Gastroesophageal sphincter (tissue), 4 donors: Measurements from ENCODE around the gene SNAP29. TPM values are rescaled to one million over a fixed set of nuclear protein-coding genes. Genes with fewer than 3 reads are reported as not detected.
A peak's percentile ranks its signal among the peaks of the same experiment; 100 is the strongest.

ENCODE experiments used
- ATAC-seq: fragments of 150-250 bp; one replicate; pipeline ENCODE4 v1.9.1; 2016; ENCODE audit warnings: mild to moderate bottlenecking, moderate library complexity
- H3K27ac ChIP-seq, 4 donors: fragments of 200-600 bp; sonication (generic) in 3 of 4; 1 replicate in 3 of 4; 2 replicates in 1 of 4; pipeline ENCODE4 v1.5.1; 2016 to 2019
- H3K27me3 ChIP-seq: fragments of 200-600 bp; sonication (generic); one replicate; pipeline ENCODE4 v1.5.1; 2019
- H3K36me3 ChIP-seq, 2 donors: fragments of 200-600 bp; sonication (generic); one replicate each; pipeline ENCODE4 v1.5.1; 2019; ENCODE audit warnings: control low read depth in 1 of 2
- H3K4me1 ChIP-seq, 3 donors: fragments of 200-600 bp; sonication (generic); 1 replicate in 2 of 3; 2 replicates in 1 of 3; pipeline ENCODE4 v1.5.1; 2016 to 2019; ENCODE audit warnings: control low read depth in 2 of 3
- H3K4me3 ChIP-seq, 2 donors: fragments of 200-600 bp; sonication (generic); one replicate each; pipeline ENCODE4 v1.5.1; 2019; ENCODE audit warnings: mild to moderate bottlenecking in 1 of 2, moderate library complexity in 1 of 2
- H3K9me3 ChIP-seq, 3 donors: fragments of 200-600 bp; sonication (generic); one replicate each; pipeline ENCODE4 v1.5.1; 2017 to 2019; ENCODE audit warnings: control low read depth in 2 of 3
- CTCF ChIP-seq, 4 experiments: fragments of 200-600 bp in 2 of 4; fragments of 450-650 bp in 2 of 4; sonication (generic) in 1 of 4; IDR thresholded peaks; one replicate each; pipeline ENCODE4 v1.5.1; 2017 to 2019; ENCODE audit warnings: antibody characterized with exemption in 4 of 4, mild to moderate bottlenecking in 2 of 4, moderate library complexity in 2 of 4
- EP300 ChIP-seq: sonication (generic); formaldehyde crosslinking; IDR thresholded peaks from one replicate; pipeline ENCODE4 v1.6.1; 2017; ENCODE audit warnings: antibody characterized with exemption, mild to moderate bottlenecking
- POLR2A ChIP-seq, 2 donors: fragments of 450-650 bp; IDR thresholded peaks; one replicate each; pipeline ENCODE4 v1.6.1; 2017; ENCODE audit warnings: antibody characterized with exemption in 2 of 2, mild to moderate bottlenecking in 2 of 2, moderate library complexity in 1 of 2
- POLR2AphosphoS5 ChIP-seq: sonication (generic); formaldehyde crosslinking; IDR thresholded peaks from one replicate; pipeline ENCODE4 v1.6.1; 2017; ENCODE audit warnings: antibody characterized with exemption
- WGBS, 2 donors: methylation state at CpG; one replicate each; pipeline ENCODE4 v1.1.5; 2018; ENCODE audit warnings: low coverage in 1 of 2; 5-methylcytosine and 5-hydroxymethylcytosine counted together
- total RNA-seq, 4 donors: library from RNA; depleted of rRNA; stranded (reverse); fragments of >200 nt; gene quantifications; one replicate each; pipeline ENCODE4 v1.1.0, GENCODE V29; 2016

Gene SNAP29
- total RNA-seq, 4 donors from 2014 or later = 22.1 to 33.8 (median 27.1) TPM

- WGBS, 2 donors = 90 to 91% methylated on average over 2 of the region's 2 CpGs
- Histone ChIP-seq H3K4me3 (no peak overlapping the region), H3K4me1 (peaks cover 0 to 88% (median 11%) of the 10 kb centered on the region in 3 donors), H3K27me3 (no peaks in the 10 kb centered on the region), H3K36me3 (peaks cover 0 to 37% of the 10 kb centered on the region in 2 donors), H3K9me3 (no peaks in the 10 kb centered on the region), H3K27ac (no peak overlapping the region)
- TF ChIP-seq POLR2AphosphoS5 (no peak), EP300 (no peak), POLR2A (IDR thresholded peaks at IDR 0.05) (no peak), CTCF (IDR thresholded peaks at IDR 0.05) (no peak)
- no peak for ATAC-seq
Measured at GRCh38 chr22:20862540-20862939, 3.7 kb downstream of the SNAP29 start.

GRCh38 chr22:20863366-20863765, 4.6 kb downstream of the SNAP29 start:
- Histone ChIP-seq H3K4me3 (no peak overlapping the region), H3K27ac (no peak overlapping the region), H3K9me3 (no peaks in the 10 kb centered on the region), H3K4me1 (peaks cover 0 to 89% (median 14%) of the 10 kb centered on the region in 3 donors), H3K27me3 (no peaks in the 10 kb centered on the region), H3K36me3 (peaks cover 0 to 42% of the 10 kb centered on the region in 2 donors)
- TF ChIP-seq EP300 (no peak), POLR2AphosphoS5 (no peak), CTCF (IDR thresholded peaks at IDR 0.05) (no peak), POLR2A (IDR thresholded peaks at IDR 0.05) (no peak)
- no peak for ATAC-seq
- 72 to 73% methylated on average over 4 of the region's 4 CpGs for WGBS, 2 donors

- peaks cover 0 to 93% (median 14%) of the 10 kb centered on the region in 3 donors for H3K4me1 ChIP-seq
- no peak for TF ChIP-seq EP300
Measured at GRCh38 chr22:20864186-20864908, 5.5 kb downstream of the SNAP29 start.

GRCh38 chr22:20865331-20865730, 6.5 kb downstream of the SNAP29 start:
- H3K9me3 ChIP-seq = no peaks in the 10 kb centered on the region
- 80% methylated on average over 2 of the region's 3 CpGs; no CpG with 5 or more reads in 1 of the 2 donors for WGBS, 2 donors
- TF ChIP-seq POLR2A (IDR thresholded peaks at IDR 0.05) = no peak
- TF ChIP-seq EP300 = no peak
- TF ChIP-seq CTCF (IDR thresholded peaks at IDR 0.05) = no peak
- no peak for TF ChIP-seq POLR2AphosphoS5
- peaks cover 0 to 59% of the 10 kb centered on the region in 2 donors for H3K36me3 ChIP-seq
- H3K4me3 ChIP-seq = no peak overlapping the region
- H3K27ac ChIP-seq = no peak overlapping the region
- ATAC-seq = no peak
- no peaks in the 10 kb centered on the region for H3K27me3 ChIP-seq
- peaks cover 0 to 84% (median 11%) of the 10 kb centered on the region in 3 donors for H3K4me1 ChIP-seq

More at GRCh38 chr22:20864186-20864908, 5.5 kb downstream of the SNAP29 start:
- H3K27me3 ChIP-seq = no peaks in the 10 kb centered on the region
- peaks cover 0 to 51% of the 10 kb centered on the region in 2 donors for H3K36me3 ChIP-seq
- no peaks in the 10 kb centered on the region for H3K9me3 ChIP-seq
- no peak overlapping the region for H3K4me3 ChIP-seq
- WGBS, 2 donors = 85 to 91% methylated on average over 4 to 5 of the region's 12 CpGs
- no peak for ATAC-seq
- H3K27ac ChIP-seq = no peak overlapping the region

GRCh38 chr22:20865875-20866445, 7.2 kb downstream of the SNAP29 start:
- Histone ChIP-seq H3K4me1 (peaks cover 0 to 77% (median 11%) of the 10 kb centered on the region in 3 donors), H3K9me3 (no peaks in the 10 kb centered on the region), H3K36me3 (peaks cover 0 to 65% of the 10 kb centered on the region in 2 donors), H3K27me3 (no peaks in the 10 kb centered on the region), H3K4me3 (no peak overlapping the region), H3K27ac (peak overlapping the region in 3 of 4 donors; percentile 77 to 79 (median 78))
- TF ChIP-seq CTCF (IDR thresholded peaks at IDR 0.05) = no peak
- 91 to 93% methylated on average over 3 to 5 of the region's 8 CpGs for WGBS, 2 donors
- no peak for ATAC-seq
